Purkinje cell (primary cell): ENCODE measurements around the gene NBPF26. TPM values are rescaled to one million over a fixed set of nuclear protein-coding genes. Genes with fewer than 3 reads are reported as not detected.

ENCODE experiments used
- polyA plus RNA-seq: library from polyadenylated mRNA; unstranded; fragments of >200 nt; fragmentation: Nextera tagmentation; gene quantifications from 2 replicates; pipeline ENCODE4 v1.2.1, GENCODE V29; 2014

NBPF26 gene
- polyA plus RNA-seq, result 0.88 and 0.95 TPM in 2 replicates

GRCh38 chr1:120723715-120724402 lies at the start of gene NBPF26:
NBPF26 (plus strand) TSS chr1:120723945.

Other genes starting within 250 kb of the NBPF26 start
- not detected in 2 replicates for gene PPIAL4A, start 165.8 kb downstream of the NBPF26 start, polyA plus RNA-seq